GM18870 (cell line): Measurements from ENCODE around the gene TRIM3.
"Not testable (repeated sequence)": the region's sequence is repeated elsewhere in the genome, so short reads cannot be mapped to it uniquely, and the experiment has no call there.

Source experiments
- ATAC-seq: cut with Tn5 transposase; IDR thresholded peaks from one replicate; pipeline ENCODE4 v1.9.1; 2021; ENCODE audit warnings: moderate library complexity; ENCODE audit not compliant: unreplicated experiment

Gene TRIM3

GRCh38 chr11:6473451-6474412 is at the start of gene TRIM3:
TRIM3 (minus strand) TSS chr11:6473941; CDS start chr11:6465695, 8,246 bp downstream.
- ATAC-seq = no peak

- no peak for ATAC-seq
Measured at GRCh38 chr11:6523253-6523652, 49.5 kb upstream of the TRIM3 start.

GRCh38 chr11:6521946-6522345 is 48.2 kb upstream of the TRIM3 start:
- ATAC-seq = not testable (repeated sequence)

GRCh38 chr11:6520265-6520664 is 46.5 kb upstream of the TRIM3 start:
- ATAC-seq = no peak

- no peak for ATAC-seq
Measured at GRCh38 chr11:6516865-6517264, 43.1 kb upstream of the TRIM3 start.

- peak; percentile 53 for ATAC-seq
Measured at GRCh38 chr11:6505577-6506240, 32.0 kb upstream of the TRIM3 start.

- ATAC-seq = no peak
Measured at GRCh38 chr11:6504166-6504565, 30.4 kb upstream of the TRIM3 start.

- no peak for ATAC-seq
Measured at GRCh38 chr11:6502382-6502781, 28.6 kb upstream of the TRIM3 start.

- ATAC-seq = no peak
Measured at GRCh38 chr11:6498544-6498943, 24.8 kb upstream of the TRIM3 start.

- no peak for ATAC-seq
Measured at GRCh38 chr11:6498121-6498520, 24.4 kb upstream of the TRIM3 start.

GRCh38 chr11:6497069-6497839 is 23.5 kb upstream of the TRIM3 start, which contains the start of gene DNHD1:
DNHD1 (plus strand) TSS chr11:6497280; CDS start chr11:6498216, 936 bp downstream.
- ATAC-seq = no peak

GRCh38 chr11:6489306-6489705 is 15.6 kb upstream of the TRIM3 start:
- no peak for ATAC-seq

- ATAC-seq = no peak
Measured at GRCh38 chr11:6488821-6489220, 15.1 kb upstream of the TRIM3 start.

- no peak for ATAC-seq
Measured at GRCh38 chr11:6488342-6488741, 14.6 kb upstream of the TRIM3 start.

GRCh38 chr11:6486938-6487337 is 13.2 kb upstream of the TRIM3 start:
- no peak for ATAC-seq

GRCh38 chr11:6486256-6486655 is 12.5 kb upstream of the TRIM3 start:
- no peak for ATAC-seq

GRCh38 chr11:6485661-6486060 is 11.9 kb upstream of the TRIM3 start:
- no peak for ATAC-seq

GRCh38 chr11:6483015-6483414 is 9.3 kb upstream of the TRIM3 start:
- no peak for ATAC-seq

GRCh38 chr11:6482441-6482840 is 8.7 kb upstream of the TRIM3 start:
- ATAC-seq = no peak

- ATAC-seq = peak; percentile 4
Measured at GRCh38 chr11:6481924-6482275, 8.2 kb upstream of the TRIM3 start.
